Measurements from ENCODE around the gene ALDH18A1.

ALDH18A1 gene

GRCh38 chr10:95558593-95559320 lies 97.8 kb downstream of the ALDH18A1 start:
- no peak for DNase-seq (ENCODE audit: low read depth in 2 of 2, low spot score in 1 of 2)

- no peak for DNase-seq (ENCODE audit: low read depth in 2 of 2, low spot score in 1 of 2)
Measured at GRCh38 chr10:95556994-95557767, 99.3 kb downstream of the ALDH18A1 start.
